HG03097 (cell line): ENCODE results near the gene PSEN1.
A peak's percentile ranks its signal among the peaks of the same experiment; 100 is the strongest.

Experiments used
- ATAC-seq: cut with Tn5 transposase; IDR thresholded peaks from one replicate; pipeline ENCODE4 v1.9.1; 2021; ENCODE audit not compliant: unreplicated experiment, low FRiP score

The PSEN1 gene

GRCh38 chr14:73264885-73265720, 128.8 kb downstream of the PSEN1 start:
- ATAC-seq = no peak

DNA sequence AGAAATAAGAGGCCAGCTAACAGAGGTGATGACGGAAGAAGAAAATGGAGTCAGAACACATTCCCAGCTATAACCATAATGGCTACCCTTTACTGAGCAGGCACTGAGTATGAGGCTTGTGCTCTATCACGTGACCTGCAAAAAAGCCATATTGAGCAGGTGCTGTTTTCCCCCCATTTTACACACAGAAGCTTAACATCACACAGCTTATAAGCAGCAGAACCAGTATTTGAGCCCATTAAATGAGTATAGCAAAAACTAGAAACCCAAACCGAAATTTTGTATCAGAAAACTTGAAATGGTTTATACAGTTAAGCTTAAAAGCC, 129.4 kb downstream of the PSEN1 start:
- ATAC-seq = no peak

DNA sequence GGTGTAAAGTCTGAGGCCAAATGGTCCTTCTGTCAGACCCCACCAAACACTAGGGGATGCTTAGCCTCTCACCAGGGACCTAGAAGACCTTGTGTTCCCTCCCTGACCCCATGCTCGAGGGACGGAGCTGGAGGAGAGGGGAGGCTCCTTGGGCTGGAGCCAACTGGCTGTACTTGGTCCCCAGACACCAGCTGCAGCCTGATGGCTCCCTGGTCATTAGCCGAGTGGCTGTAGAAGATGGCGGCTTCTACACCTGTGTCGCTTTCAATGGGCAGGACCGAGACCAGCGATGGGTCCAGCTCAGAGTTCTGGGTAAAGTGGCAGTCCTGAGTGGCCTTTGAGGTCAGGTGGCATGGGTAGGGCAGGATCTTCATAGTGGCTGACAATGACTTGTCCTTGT, 130.0 kb downstream of the PSEN1 start:
- no peak for ATAC-seq

DNA sequence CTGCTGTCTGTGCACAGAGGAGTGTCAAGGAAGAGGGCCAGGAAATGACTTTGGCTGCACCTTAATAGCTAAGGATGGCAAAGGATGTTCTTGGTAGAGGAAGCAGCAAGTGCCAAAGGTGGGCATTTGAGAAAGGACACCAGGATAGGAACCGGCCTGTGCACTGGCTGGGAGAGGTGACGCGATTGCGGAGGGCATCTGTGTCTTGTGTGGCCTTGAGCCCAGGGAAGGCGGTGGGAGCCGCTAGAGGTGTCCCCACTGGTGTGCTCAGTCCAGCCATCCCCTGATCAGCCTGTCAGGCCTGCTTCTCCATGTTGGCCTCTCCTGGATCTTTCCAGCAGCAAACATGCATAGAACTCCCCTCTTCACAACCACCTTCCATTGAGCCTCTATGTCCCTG, 131.2 kb downstream of the PSEN1 start:
- no peak for ATAC-seq

DNA sequence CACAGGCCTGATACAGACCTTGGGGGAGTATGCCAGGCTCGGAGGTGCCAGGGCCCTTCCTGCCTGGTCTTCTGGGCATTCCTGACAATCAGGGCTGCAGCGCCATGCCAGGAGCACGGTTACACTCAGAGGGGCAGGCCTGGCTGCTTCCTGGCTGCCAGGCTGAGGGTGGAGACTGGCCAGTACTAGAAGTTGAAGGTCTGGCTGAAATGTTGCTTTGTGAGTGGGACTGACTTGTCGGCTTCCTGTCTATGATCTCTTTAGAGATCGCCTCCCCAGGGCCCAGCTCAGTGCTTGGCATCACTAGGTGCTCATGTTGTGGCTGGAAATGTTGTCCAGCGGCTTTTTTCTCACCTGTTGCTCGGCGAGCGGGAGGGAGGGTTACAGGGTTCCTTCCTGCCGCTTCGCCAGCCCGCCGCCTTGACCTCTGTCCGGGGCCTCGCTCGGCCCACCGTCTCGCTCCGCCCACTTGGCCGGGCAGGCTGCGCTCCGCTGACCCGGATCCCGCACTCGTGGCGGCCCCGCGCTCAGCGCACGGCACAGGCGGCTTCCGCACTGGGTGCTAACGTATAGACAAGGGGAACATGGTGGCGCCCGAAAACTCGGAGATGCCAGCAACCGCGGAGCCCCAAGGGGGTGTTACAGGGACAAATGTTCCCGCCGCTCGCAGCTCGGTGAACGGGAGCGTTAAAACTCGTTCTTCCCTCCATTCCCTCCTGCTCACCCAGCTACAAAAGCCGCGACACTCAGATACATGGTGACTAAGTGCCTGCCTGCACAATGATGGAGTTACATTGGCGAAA, 133.6 kb downstream of the PSEN1 start:
- peak; percentile 56 for ATAC-seq

GRCh38 chr14:73272393-73272792, 136.1 kb downstream of the PSEN1 start:
- ATAC-seq = no peak
